ENCODE data around the gene TRERF1. TPM values are rescaled to one million over a fixed set of nuclear protein-coding genes. Genes with fewer than 3 reads are reported as not detected.

The TRERF1 gene
- total and polyA plus RNA-seq, 2 of the 8 experiments (the other 6 are each of a cell fraction or from before 2014, with no cell fraction given), result 10.8 to 21.5 TPM

- no peak overlapping the region for H4K5ac ChIP-seq (ENCODE audit: insufficient read length, low read depth, low read length)
- H3K4ac ChIP-seq (replicated peaks; ENCODE audit: insufficient read length, low read depth, low read length), result no peak overlapping the region
- H2BK20ac ChIP-seq (ENCODE audit: low read length), result no peak overlapping the region
- no peaks in the 10 kb centered on the region for H3K27me3 ChIP-seq (replicated peaks in 1 of 4; ENCODE audit: control insufficient read depth in 3 of 4, extremely low read depth in 1 of 4, insufficient read depth in 3 of 4, low read length in 3 of 4)
- H3K4me3 ChIP-seq (ENCODE audit: extremely low read depth in 1 of 4, insufficient read depth in 2 of 4, low read depth in 3 of 4, low read length in 4 of 4), result peak overlapping the region in 1 of 4 experiments; percentile 18; a peak in 3 of 8 replicates
- H2AK5ac ChIP-seq (ENCODE audit: low read depth, low read length), result peak overlapping the region; percentile 11; the same call in 1 of the 2 replicates
- no peaks in the 10 kb centered on the region for H3K9me3 ChIP-seq (ENCODE audit: insufficient read depth in 2 of 2, low read depth in 1 of 2, low read length in 1 of 2)
- no peak for DNase-seq (ENCODE audit: low read depth in 1 of 2, low spot score in 2 of 2)
- H3K23ac ChIP-seq (ENCODE audit: insufficient read length), result no peak overlapping the region
- no peak overlapping the region for H2AFZ ChIP-seq (ENCODE audit: low read length)
- POLR2A ChIA-PET (ENCODE audit: partially characterized antibody), result no interaction called here
- WGBS, 2 experiments (ENCODE audit: extremely low coverage in 1 of 2, insufficient coverage in 1 of 2, insufficient read length in 1 of 2, insufficient replicate concordance in 2 of 2, low coverage in 1 of 2, low lambda C conversion rate in 2 of 2, missing lambda C conversion rate in 1 of 2), result 36% methylated on average over 3 of the region's 3 CpGs; no CpG with 5 or more reads in 1 of the 2 experiments
- no peak overlapping the region for H3K9ac ChIP-seq (replicated peaks in 1 of 4; ENCODE audit: extremely low read depth in 1 of 4, low read depth in 3 of 4, low read length in 3 of 4)
- no peaks in the 10 kb centered on the region for H3K79me2 ChIP-seq (ENCODE audit: control insufficient read depth in 1 of 2, insufficient read depth in 2 of 2, low read length in 2 of 2)
- no peak overlapping the region for H3K56ac ChIP-seq (replicated peaks; ENCODE audit: insufficient read length, low read depth, low read length)
- H3K79me1 ChIP-seq (ENCODE audit: low read depth, low read length), result no peaks in the 10 kb centered on the region
- H3K14ac ChIP-seq (ENCODE audit: insufficient read length), result no peak overlapping the region
- no peaks in the 10 kb centered on the region for H3K23me2 ChIP-seq (ENCODE audit: low read depth, low read length)
- peak overlapping the region; percentile 21; the same call in 1 of the 2 replicates for H2BK15ac ChIP-seq (ENCODE audit: low read length)
- FAIRE-seq, result no peak
- H4K20me1 ChIP-seq (replicated peaks in 1 of 2; ENCODE audit: control insufficient read depth in 1 of 2, insufficient read depth in 2 of 2, low read length in 2 of 2), result peaks cover 0 to 1% of the 10 kb centered on the region in 2 experiments
- H2BK120ac ChIP-seq (replicated peaks; ENCODE audit: low read depth, low read length), result no peak overlapping the region
- H3K4me1 ChIP-seq (replicated peaks in 1 of 4; ENCODE audit: control insufficient read depth in 3 of 4, insufficient read depth in 4 of 4, low read length in 3 of 4), result peaks cover 17 to 26% (median 20%) of the 10 kb centered on the region in 4 experiments
- peak overlapping the region; percentile 37; the same call in 1 of the 2 replicates for H3K27ac ChIP-seq (ENCODE audit: low read depth, low read length)
- H4K8ac ChIP-seq (ENCODE audit: extremely low read depth, insufficient read depth, low read length), result no peak overlapping the region
- H3K18ac ChIP-seq (ENCODE audit: extremely low read depth, low read length), result peak overlapping the region; percentile 92
- H2BK12ac ChIP-seq (ENCODE audit: low read depth, low read length), result peak overlapping the region; percentile 52; the same call in 1 of the 2 replicates
- H3K36me3 ChIP-seq (ENCODE audit: control insufficient read depth in 2 of 4, insufficient read depth in 4 of 4, low read length in 3 of 4), result peaks cover 10 to 48% (median 33%) of the 10 kb centered on the region in 4 experiments
- peak overlapping the region; percentile 38 for H4K91ac ChIP-seq (replicated peaks; ENCODE audit: insufficient read length, low read length)
- H2BK5ac ChIP-seq (ENCODE audit: low read depth, low read length), result peak overlapping the region; percentile 28; the same call in 1 of the 2 replicates
- CTCF ChIA-PET (ENCODE audit: partially characterized antibody), result interaction anchor here (0.7 to 0.9 kb wide), 2 partner anchors 27 to 38 kb away, joined by 3 read pairs; no protein-coding TSS in a partner anchor
- peak overlapping the region; percentile 4 to 29; a peak in 3 of 4 replicates for H3K4me2 ChIP-seq (ENCODE audit: insufficient read depth in 1 of 2, low read depth in 2 of 2, low read length in 2 of 2)
- TF ChIP-seq MAX (IDR thresholded peaks at IDR 0.05) (no peak), SIX5 (IDR thresholded peaks at IDR 0.05; ENCODE audit: low read depth, low read length) (no peak), EGR1 (IDR thresholded peaks at IDR 0.05; ENCODE audit: borderline replicate concordance, low read depth, low read length) (no peak), JUND (IDR thresholded peaks at IDR 0.05; ENCODE audit: low read length) (no peak), HDAC2 (IDR thresholded peaks at IDR 0.05; ENCODE audit: borderline replicate concordance in 1 of 2, low read depth in 2 of 2, low read length in 2 of 2) (no peak), POU5F1 (IDR thresholded peaks at IDR 0.05; ENCODE audit: low read depth, low read length) (no peak), ZNF274 (IDR thresholded peaks at IDR 0.05; ENCODE audit: borderline replicate concordance, extremely low read depth, low read length) (no peak), BCL11A (IDR thresholded peaks at IDR 0.05; ENCODE audit: low read depth in 2 of 2, low read length in 2 of 2) (no peak), MAFK (IDR thresholded peaks at IDR 0.05; ENCODE audit: low read depth, low read length) (no peak), CTBP2 (IDR thresholded peaks at IDR 0.05; ENCODE audit: borderline replicate concordance, insufficient read depth, insufficient read length, low read length) (no peak), YY1 (IDR thresholded peaks at IDR 0.05; ENCODE audit: low read depth, low read length) (no peak)
- TF ChIP-seq, protein P1, sequence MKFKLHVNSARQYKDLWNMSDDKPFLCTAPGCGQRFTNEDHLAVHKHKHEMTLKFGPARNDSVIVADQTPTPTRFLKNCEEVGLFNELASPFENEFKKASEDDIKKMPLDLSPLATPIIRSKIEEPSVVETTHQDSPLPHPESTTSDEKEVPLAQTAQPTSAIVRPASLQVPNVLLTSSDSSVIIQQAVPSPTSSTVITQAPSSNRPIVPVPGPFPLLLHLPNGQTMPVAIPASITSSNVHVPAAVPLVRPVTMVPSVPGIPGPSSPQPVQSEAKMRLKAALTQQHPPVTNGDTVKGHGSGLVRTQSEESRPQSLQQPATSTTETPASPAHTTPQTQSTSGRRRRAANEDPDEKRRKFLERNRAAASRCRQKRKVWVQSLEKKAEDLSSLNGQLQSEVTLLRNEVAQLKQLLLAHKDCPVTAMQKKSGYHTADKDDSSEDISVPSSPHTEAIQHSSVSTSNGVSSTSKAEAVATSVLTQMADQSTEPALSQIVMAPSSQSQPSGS (IDR thresholded peaks at IDR 0.05; ENCODE audit: low read length), result no peak
Measured at GRCh38 chr6:42257063-42257462, 194.7 kb downstream of the TRERF1 start.

Measured in H1 (cell line).